Endodermal cell (in vitro differentiated cells): ENCODE results near the gene GLRA3. TPM values are rescaled to one million over a fixed set of nuclear protein-coding genes. Genes with fewer than 3 reads are reported as not detected.

Experiments
- DNase-seq: peaks from one replicate; pipeline ENCODE4 v3.0.0-alpha.2; 2017
- H3K27ac ChIP-seq: 2 replicates; pipeline ENCODE4 v1.5.1; 2013; ENCODE audit warnings: mild to moderate bottlenecking, low read depth, low read length, moderate library complexity
- H3K27me3 ChIP-seq: 2 replicates; pipeline ENCODE4 v1.6.1; 2013; ENCODE audit warnings: mild to moderate bottlenecking, low read length, moderate library complexity; ENCODE audit not compliant: insufficient read depth, control insufficient read depth, poor library complexity, severe bottlenecking
- H3K36me3 ChIP-seq: 2 replicates; pipeline ENCODE4 v1.7.0; 2013; ENCODE audit warnings: mild to moderate bottlenecking, low read length, moderate library complexity; ENCODE audit not compliant: control insufficient read depth, insufficient read depth
- H3K4me1 ChIP-seq: one replicate; pipeline ENCODE4 v1.7.0; 2013; ENCODE audit warnings: low read length; ENCODE audit not compliant: control insufficient read depth, insufficient read depth
- H3K4me3 ChIP-seq: 2 replicates; pipeline ENCODE4 v1.5.1; 2013; ENCODE audit warnings: mild to moderate bottlenecking, low read length, moderate library complexity
- H3K9ac ChIP-seq: 2 replicates; pipeline ENCODE4 v1.6.1; 2013; ENCODE audit warnings: mild to moderate bottlenecking, low read length, moderate library complexity; ENCODE audit not compliant: poor library complexity, severe bottlenecking; ENCODE audit errors: extremely low read depth
- H3K9me3 ChIP-seq: 2 replicates; pipeline ENCODE4 v1.6.1; 2013; ENCODE audit warnings: mild to moderate bottlenecking, low read length, moderate library complexity; ENCODE audit not compliant: control insufficient read depth
- H3K27ac Mint-ChIP-seq: 2 replicates; pipeline ENCODE4 v1.8.0; 2020; ENCODE audit warnings: mixed read lengths
- H3K27me3 Mint-ChIP-seq: 2 replicates; pipeline ENCODE4 v1.8.0; 2021; ENCODE audit warnings: mild to moderate bottlenecking, mixed read lengths; ENCODE audit not compliant: insufficient read depth
- H3K36me3 Mint-ChIP-seq: 2 replicates; pipeline ENCODE4 v1.8.0; 2020; ENCODE audit warnings: low read depth, mixed read lengths
- H3K4me1 Mint-ChIP-seq: 2 replicates; pipeline ENCODE4 v1.8.0; 2020; ENCODE audit warnings: mixed read lengths
- H3K4me3 Mint-ChIP-seq: 2 replicates; pipeline ENCODE4 v1.8.0; 2020; ENCODE audit warnings: mild to moderate bottlenecking, moderate library complexity, mixed read lengths
- H3K9me3 Mint-ChIP-seq: 2 replicates; pipeline ENCODE4 v1.8.0; 2020; ENCODE audit warnings: mild to moderate bottlenecking, mixed read lengths
- CTCF ChIP-seq: fragments of 200-600 bp; sonication (generic); conservative IDR thresholded peaks from 2 replicates; pipeline ENCODE4 v1.5.0; 2021; ENCODE audit warnings: antibody characterized with exemption, mild to moderate bottlenecking
- WGBS, 2 experiments: methylation state at CpG; one replicate each; pipeline versions ENCODE4 v1.1.5 to v1.1.7; 2013; ENCODE audit warnings: missing lambda C conversion rate in 2 of 2, mixed read lengths in 1 of 2; ENCODE audit not compliant: insufficient coverage in 1 of 2, insufficient read length in 1 of 2; 5-methylcytosine and 5-hydroxymethylcytosine counted together
- total RNA-seq, 2 donors: library from RNA; stranded (reverse); fragmentation: NEBNext Ultra II Directional in 1 of 2; extraction: Animal tissue kit (Norgen Biotek cat#: 25700) in 1 of 2; gene quantifications; 2 replicates in 1 of 2; 3 replicates in 1 of 2; pipeline ENCODE4 v1.2.1, GENCODE V29; 2021

GLRA3 gene
- total RNA-seq, 2 donors from 2014 or later = 0.11 TPM; not detected in 1

GRCh38 chr4:174742561-174742960 is 86.5 kb downstream of the GLRA3 start:
- Histone ChIP-seq H3K4me1 (no peaks in the 10 kb centered on the region), H3K27me3 (no peaks in the 10 kb centered on the region), H3K36me3 (no peaks in the 10 kb centered on the region), H3K4me3 (no peak overlapping the region), H3K9ac (no peak overlapping the region), H3K27ac (no peak overlapping the region), H3K9me3 (no peaks in the 10 kb centered on the region)
- no peaks in the 10 kb centered on the region for H3K36me3 Mint-ChIP-seq
- no peak for DNase-seq
- H3K9me3 Mint-ChIP-seq = peaks cover 2% of the 10 kb centered on the region
- H3K4me3 Mint-ChIP-seq = no peak overlapping the region
- H3K27ac Mint-ChIP-seq = no peak overlapping the region
- H3K4me1 Mint-ChIP-seq = no peaks in the 10 kb centered on the region
- H3K27me3 Mint-ChIP-seq = no peaks in the 10 kb centered on the region
- TF ChIP-seq CTCF = no peak

GRCh38 chr4:174739576-174739975 is 89.5 kb downstream of the GLRA3 start:
- H3K9me3 Mint-ChIP-seq = no peaks in the 10 kb centered on the region
- H3K4me3 Mint-ChIP-seq = no peak overlapping the region
- H3K9ac ChIP-seq = no peak overlapping the region
- no peak overlapping the region for H3K4me3 ChIP-seq
- no peaks in the 10 kb centered on the region for H3K9me3 ChIP-seq
- TF ChIP-seq CTCF = no peak
- no peaks in the 10 kb centered on the region for H3K36me3 ChIP-seq
- WGBS, 2 experiments = 91 to 100% methylated on average over 2 to 3 of the region's 3 CpGs
- no peaks in the 10 kb centered on the region for H3K36me3 Mint-ChIP-seq
- no peak for DNase-seq
- H3K27ac ChIP-seq = no peak overlapping the region
- H3K27ac Mint-ChIP-seq = no peak overlapping the region
- H3K27me3 ChIP-seq = no peaks in the 10 kb centered on the region
- H3K27me3 Mint-ChIP-seq = no peaks in the 10 kb centered on the region
- no peaks in the 10 kb centered on the region for H3K4me1 ChIP-seq
- H3K4me1 Mint-ChIP-seq = no peaks in the 10 kb centered on the region

GRCh38 chr4:174734181-174734580 is 94.9 kb downstream of the GLRA3 start:
- H3K27me3 ChIP-seq = no peaks in the 10 kb centered on the region
- no peak for DNase-seq
- no peaks in the 10 kb centered on the region for H3K9me3 ChIP-seq
- WGBS, 2 experiments = 88 to 100% methylated on average over 2 to 4 of the region's 4 CpGs
- H3K9ac ChIP-seq = no peak overlapping the region
- H3K4me1 ChIP-seq = no peaks in the 10 kb centered on the region
- Mint-ChIP-seq H3K9me3 (no peaks in the 10 kb centered on the region), H3K27ac (no peak overlapping the region), H3K36me3 (no peaks in the 10 kb centered on the region), H3K4me1 (no peaks in the 10 kb centered on the region), H3K4me3 (no peak overlapping the region), H3K27me3 (no peaks in the 10 kb centered on the region)
- H3K4me3 ChIP-seq = no peak overlapping the region
- H3K36me3 ChIP-seq = no peaks in the 10 kb centered on the region
- no peak overlapping the region for H3K27ac ChIP-seq
- TF ChIP-seq CTCF = no peak
